ENCODE data around the gene SALL3.

GRCh38 chr18:79046522-79046921 lies 66.9 kb downstream of the SALL3 start:
- TF ChIP-seq, protein P1, sequence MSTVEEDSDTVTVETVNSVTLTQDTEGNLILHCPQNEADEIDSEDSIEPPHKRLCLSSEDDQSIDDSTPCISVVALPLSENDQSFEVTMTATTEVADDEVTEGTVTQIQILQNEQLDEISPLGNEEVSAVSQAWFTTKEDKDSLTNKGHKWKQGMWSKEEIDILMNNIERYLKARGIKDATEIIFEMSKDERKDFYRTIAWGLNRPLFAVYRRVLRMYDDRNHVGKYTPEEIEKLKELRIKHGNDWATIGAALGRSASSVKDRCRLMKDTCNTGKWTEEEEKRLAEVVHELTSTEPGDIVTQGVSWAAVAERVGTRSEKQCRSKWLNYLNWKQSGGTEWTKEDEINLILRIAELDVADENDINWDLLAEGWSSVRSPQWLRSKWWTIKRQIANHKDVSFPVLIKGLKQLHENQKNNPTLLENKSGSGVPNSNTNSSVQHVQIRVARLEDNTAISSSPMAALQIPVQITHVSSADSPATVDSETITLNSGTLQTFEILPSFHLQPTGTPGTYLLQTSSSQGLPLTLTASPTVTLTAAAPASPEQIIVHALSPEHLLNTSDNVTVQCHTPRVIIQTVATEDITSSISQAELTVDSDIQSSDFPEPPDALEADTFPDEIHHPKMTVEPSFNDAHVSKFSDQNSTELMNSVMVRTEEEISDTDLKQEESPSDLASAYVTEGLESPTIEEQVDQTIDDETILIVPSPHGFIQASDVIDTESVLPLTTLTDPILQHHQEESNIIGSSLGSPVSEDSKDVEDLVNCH (CRISPR knock-in tag; IDR thresholded peaks at IDR 0.05), result no peak
- TF ChIP-seq, protein P2, sequence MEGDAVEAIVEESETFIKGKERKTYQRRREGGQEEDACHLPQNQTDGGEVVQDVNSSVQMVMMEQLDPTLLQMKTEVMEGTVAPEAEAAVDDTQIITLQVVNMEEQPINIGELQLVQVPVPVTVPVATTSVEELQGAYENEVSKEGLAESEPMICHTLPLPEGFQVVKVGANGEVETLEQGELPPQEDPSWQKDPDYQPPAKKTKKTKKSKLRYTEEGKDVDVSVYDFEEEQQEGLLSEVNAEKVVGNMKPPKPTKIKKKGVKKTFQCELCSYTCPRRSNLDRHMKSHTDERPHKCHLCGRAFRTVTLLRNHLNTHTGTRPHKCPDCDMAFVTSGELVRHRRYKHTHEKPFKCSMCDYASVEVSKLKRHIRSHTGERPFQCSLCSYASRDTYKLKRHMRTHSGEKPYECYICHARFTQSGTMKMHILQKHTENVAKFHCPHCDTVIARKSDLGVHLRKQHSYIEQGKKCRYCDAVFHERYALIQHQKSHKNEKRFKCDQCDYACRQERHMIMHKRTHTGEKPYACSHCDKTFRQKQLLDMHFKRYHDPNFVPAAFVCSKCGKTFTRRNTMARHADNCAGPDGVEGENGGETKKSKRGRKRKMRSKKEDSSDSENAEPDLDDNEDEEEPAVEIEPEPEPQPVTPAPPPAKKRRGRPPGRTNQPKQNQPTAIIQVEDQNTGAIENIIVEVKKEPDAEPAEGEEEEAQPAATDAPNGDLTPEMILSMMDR (CRISPR knock-in tag; IDR thresholded peaks at IDR 0.05), result no peak
- TF ChIP-seq RAD51 (IDR thresholded peaks at IDR 0.05; ENCODE audit: borderline replicate concordance) (no peak), ZNF431 (CRISPR knock-in tag; IDR thresholded peaks at IDR 0.05; ENCODE audit: borderline replicate concordance, low read depth) (no peak), ZNF558 (CRISPR knock-in tag; IDR thresholded peaks at IDR 0.05; ENCODE audit: borderline replicate concordance) (no peak)
